ENCODE data around the gene SHROOM4.

DNA sequence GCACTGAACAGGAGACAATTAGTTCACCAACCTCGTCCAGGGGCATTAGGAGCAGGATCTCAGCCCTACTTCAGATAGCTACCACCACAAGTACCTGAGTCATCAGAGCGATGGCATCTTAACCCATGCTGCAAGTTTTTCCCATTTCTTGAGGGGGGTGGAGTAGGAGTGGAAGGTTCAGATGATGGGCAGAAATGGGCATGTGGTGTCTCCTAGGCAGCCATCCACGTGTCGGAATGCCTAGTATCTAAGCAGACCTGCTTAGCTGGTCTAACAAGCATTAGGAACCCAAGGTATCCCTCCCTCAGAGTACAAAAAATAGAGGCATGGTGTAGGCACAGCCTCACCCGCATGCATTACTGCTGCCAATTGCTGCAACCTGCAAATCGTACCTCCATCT, 184.2 kb downstream of the SHROOM4 start:
- TF ChIP-seq, protein P1, sequence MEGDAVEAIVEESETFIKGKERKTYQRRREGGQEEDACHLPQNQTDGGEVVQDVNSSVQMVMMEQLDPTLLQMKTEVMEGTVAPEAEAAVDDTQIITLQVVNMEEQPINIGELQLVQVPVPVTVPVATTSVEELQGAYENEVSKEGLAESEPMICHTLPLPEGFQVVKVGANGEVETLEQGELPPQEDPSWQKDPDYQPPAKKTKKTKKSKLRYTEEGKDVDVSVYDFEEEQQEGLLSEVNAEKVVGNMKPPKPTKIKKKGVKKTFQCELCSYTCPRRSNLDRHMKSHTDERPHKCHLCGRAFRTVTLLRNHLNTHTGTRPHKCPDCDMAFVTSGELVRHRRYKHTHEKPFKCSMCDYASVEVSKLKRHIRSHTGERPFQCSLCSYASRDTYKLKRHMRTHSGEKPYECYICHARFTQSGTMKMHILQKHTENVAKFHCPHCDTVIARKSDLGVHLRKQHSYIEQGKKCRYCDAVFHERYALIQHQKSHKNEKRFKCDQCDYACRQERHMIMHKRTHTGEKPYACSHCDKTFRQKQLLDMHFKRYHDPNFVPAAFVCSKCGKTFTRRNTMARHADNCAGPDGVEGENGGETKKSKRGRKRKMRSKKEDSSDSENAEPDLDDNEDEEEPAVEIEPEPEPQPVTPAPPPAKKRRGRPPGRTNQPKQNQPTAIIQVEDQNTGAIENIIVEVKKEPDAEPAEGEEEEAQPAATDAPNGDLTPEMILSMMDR (IDR thresholded peaks at IDR 0.05): no peak
- no peak for TF ChIP-seq POLR2AphosphoS5 (IDR thresholded peaks at IDR 0.05)
- no peak for TF ChIP-seq POLR2A (IDR thresholded peaks at IDR 0.05)

Data from breast epithelium (tissue), 3 donors.